GM18873 (cell line): Measurements from ENCODE around the gene CIDEB.

Source experiments
- ATAC-seq: cut with Tn5 transposase; IDR thresholded peaks from one replicate; pipeline ENCODE4 v1.9.1; 2021; ENCODE audit warnings: mild to moderate bottlenecking, moderate library complexity, moderate number of reproducible peaks; ENCODE audit not compliant: unreplicated experiment, low FRiP score

Gene CIDEB

GRCh38 chr14:24258119-24258518 is 49.7 kb downstream of the CIDEB start:
- no peak for ATAC-seq

- ATAC-seq, result no peak
These were observed 50.8 kb downstream of the CIDEB start for GRCh38 chr14:24256960-24257359.

- ATAC-seq, result no peak
These were observed 51.7 kb downstream of the CIDEB start for GRCh38 chr14:24255931-24256711.

- ATAC-seq, result no peak
These were observed 52.3 kb downstream of the CIDEB start for GRCh38 chr14:24255438-24255837.
